HUDEP-2 (cell line): Measurements from ENCODE around the gene SETD2.

Source experiments
- DNase-seq, 76 experiments: peaks; one replicate each; lab custom pipeline; 2025; ENCODE audit not compliant: unreplicated experiment in 76 of 76; lab: John Stamatoyannopoulos, UW

SETD2 gene

DNA sequence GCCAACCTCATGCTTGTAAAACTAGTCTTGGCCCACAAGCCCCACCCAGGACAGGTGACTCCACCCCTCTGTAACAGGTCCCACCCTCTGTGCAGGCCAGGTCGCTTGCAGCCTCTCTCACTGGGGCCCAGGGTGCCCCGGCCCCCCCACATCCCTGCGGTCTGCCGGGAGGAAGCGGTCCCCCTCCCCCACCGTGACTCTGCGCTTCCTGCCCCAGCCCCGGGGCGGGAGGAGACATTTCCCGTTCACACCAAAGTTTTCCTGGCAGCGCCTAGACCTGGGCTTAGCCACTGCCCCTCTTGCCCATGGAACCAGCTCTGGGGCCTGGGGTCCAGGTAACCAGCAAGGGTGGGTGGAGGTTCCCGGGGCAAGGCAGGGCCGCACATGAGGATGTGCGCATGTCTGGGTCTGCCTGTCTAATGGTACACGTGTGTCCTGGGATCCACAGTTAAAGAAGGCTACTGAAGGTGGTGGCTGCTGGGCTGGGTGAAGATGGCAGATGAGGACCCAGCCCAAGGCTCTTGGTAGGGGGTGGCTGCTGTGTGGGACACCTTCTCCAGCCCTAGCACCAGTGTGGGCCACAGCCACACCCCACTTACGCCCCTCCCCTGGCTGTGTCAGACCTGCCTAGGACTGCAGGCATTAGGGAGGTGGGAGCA is 176.0 kb downstream of the SETD2 start:
- DNase-seq = peak in 53 of 76 experiments; percentile 12 to 76 (median 40)

DNA sequence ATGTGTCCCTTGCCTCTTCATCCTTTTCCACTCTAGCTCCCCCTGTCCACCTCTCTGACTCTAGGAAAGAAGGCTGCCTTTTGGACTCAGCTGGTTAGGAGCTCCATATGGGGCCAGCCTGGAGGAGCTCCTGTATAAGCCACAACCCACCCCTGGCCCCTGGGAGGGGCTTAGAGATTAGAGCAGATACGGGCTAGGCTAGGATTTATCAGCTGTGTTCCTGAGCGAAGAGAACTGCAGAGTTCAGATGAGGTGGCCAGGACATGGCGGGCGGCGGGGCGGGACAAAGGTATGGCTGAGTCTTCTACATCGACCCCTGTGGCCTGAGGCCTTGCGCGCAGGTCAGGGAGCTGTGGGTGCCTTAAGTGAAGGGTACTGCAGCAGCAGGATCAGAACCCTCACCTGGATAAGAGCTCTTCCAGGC is 176.6 kb downstream of the SETD2 start:
- peak in 48 of 76 experiments; percentile 7 to 70 (median 41) for DNase-seq

GRCh38 chr3:46986782-46987310 is 177.1 kb downstream of the SETD2 start:
- DNase-seq = no peak

DNA sequence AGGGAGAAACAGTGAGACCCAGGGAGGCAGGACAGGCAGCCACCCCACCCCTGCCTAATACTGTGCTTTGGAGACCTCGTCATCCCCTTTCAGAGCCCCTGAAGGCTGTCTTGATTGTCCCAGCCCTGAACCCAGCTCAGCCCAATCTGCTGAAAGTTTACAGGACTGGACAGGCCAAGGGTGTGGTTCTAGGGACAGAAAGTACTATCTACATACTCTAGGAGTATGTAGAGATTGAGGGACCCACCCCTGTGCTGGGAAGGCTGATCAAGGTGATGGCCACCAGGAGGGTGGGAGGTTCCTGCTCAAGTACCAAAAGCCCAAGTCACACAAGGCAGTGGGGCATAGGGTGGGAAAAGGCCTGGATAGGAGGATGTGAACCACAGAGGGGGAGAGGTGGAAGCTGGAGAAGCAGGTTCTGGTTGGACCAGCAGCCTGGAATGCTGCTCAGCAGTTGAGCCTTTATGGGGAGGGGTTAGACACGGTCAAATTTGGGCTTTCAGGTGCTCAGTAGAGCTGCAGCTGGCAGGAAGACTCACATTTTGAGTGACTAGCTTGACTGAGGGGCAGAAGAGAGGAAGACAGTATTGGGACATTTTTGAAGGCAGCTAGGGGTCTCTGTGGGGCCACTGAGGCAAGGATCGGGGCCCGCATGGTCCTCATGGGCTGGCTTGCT is 177.7 kb downstream of the SETD2 start:
- peak in 1 of 76 experiments; percentile 15 for DNase-seq

GRCh38 chr3:46985588-46985987 is 178.3 kb downstream of the SETD2 start:
- no peak for DNase-seq

GRCh38 chr3:46984591-46985459 is 179.1 kb downstream of the SETD2 start:
- DNase-seq = no peak

DNA sequence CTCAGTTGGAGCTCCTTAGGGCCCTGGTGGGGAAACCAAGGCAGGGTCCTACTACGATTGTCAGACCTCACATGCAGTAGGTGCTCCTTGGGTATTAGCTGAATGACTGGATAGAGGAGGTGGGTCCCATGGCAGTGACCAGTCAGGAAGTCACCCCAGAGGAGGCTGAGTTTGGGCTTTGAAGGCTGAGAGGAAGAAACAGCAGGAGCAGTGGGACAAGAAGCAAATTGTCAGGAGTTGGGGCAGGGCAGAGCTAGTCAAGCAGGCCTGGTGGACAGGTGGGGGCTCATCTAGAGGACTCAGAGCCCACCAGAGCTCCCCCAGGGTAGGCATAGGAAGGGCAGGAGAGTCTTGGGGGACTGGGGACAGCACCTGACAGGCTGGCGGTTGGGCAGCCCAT is 181.4 kb downstream of the SETD2 start:
- DNase-seq = no peak

DNA sequence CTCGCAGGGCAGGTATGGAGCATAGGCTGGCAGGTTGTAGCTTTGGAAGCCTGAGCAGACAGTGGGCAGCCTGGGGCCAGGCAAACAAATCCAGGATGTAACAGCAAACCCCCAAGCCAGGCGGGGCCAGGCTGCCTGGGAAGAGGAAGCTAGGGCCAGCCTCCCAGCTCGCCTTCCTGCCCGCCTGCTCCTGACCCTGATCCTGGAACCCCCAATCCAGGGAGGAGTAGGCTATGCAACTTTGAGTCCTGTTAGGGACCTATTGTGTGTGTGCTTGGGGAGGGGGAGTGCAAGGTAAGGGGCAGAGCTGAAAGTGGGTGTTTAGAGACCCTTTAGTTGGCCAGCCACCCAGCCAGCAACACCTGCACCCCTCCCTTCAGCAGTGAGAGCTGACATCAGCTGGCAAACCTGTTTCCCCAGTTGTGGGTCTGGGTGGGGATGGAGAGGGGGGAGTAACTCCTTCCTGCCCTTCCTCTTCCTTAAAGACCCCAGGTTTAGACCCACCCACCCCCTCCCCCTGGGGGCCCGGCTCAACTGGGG is 181.9 kb downstream of the SETD2 start:
- no peak for DNase-seq

GRCh38 chr3:46979958-46980497 is 183.9 kb downstream of the SETD2 start:
- no peak for DNase-seq

DNA sequence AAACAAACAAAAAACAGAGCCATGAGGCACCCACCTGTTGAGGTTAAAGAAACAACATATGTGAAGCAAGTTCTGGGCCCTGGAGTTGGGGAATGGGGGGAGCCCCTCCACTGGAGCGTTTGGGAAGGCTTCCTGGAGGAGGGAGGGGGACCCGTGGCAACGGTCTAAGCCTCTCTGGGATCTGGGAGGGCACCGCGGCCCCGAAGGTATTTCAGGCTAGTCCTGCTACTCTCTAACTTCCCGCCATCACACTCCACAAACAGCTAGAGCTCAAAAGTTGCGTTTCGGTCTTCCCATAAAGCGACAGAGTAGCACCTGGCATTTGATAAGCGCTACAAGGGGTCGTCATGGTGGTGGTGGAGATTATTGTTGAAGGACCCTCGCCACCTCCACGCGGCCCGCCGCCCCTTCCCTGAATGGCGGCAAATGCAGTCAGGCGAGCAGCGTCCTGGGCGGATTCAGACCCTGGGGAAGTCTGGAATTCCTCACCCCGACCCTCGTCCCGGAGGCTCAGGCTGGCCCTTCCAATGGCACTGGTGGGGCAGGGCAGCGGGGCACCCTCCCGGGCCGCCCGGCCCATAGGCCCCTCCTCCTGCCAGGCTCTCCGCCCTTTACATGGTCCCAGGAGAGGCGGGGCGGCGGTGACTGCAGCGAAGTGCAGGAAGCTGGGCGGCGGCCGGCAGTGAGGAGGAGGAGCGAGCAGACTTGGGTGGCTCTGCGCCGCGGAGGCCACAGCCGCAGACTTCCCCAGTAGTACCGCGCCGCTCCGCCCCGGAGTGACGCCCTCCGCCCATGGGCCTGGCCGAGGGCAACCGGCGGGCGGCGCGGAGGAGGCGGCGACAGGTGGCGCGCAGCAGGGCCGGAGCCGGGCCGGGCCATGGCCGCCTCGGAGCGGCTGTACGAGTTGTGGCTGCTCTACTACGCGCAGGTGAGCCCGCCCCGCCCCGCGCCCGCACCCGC is 184.6 kb downstream of the SETD2 start, which contains the start of gene NBEAL2:
Gene NBEAL2, plus strand, starts transcription at position 682 of the 960 bp plus-strand sequence. Its CDS starts 196 bp downstream, at position 878.
- DNase-seq = peak in 75 of 76 experiments; percentile 38 to 97 (median 93)

DNA sequence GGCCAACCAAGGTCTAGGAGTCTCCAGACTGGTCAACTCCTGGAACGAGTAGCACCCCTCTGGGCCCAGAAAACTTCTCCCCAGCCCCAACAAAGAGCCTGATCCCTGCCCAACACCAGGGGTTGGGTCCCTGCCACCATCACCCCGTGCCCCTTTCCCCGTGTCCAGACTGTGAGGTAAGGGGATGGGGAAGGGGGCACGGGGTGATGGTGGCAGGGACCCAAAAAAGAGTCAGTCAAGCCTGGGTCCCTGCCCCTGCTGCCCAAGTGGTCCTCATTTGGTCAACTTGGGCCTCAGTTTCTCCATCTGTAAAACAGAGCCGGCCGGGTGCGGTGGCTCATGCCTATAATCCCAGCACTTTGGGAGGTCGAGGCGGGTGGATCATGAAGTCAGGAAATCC is 185.5 kb downstream of the SETD2 start:
- DNase-seq = no peak

DNA sequence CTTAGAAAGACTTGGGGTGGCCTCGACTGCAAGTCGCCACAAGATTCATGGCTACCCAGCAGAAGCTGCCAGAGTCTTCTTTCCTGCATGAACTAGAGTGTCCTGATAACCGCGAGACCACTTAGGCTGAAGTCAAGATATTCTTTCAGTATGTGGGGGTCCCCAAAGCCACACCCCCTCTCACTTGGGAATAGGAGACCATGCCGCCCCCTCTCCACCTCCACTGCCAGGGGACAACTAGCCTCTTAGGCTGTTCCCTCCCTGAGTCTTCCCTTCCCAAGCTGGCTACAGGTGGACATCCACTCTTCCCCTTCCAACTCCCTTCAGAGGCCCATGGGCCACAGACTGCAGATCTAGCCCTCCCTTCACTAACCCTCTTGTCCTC is 186.1 kb downstream of the SETD2 start:
- peak in 1 of 76 experiments; percentile 7 for DNase-seq

DNA sequence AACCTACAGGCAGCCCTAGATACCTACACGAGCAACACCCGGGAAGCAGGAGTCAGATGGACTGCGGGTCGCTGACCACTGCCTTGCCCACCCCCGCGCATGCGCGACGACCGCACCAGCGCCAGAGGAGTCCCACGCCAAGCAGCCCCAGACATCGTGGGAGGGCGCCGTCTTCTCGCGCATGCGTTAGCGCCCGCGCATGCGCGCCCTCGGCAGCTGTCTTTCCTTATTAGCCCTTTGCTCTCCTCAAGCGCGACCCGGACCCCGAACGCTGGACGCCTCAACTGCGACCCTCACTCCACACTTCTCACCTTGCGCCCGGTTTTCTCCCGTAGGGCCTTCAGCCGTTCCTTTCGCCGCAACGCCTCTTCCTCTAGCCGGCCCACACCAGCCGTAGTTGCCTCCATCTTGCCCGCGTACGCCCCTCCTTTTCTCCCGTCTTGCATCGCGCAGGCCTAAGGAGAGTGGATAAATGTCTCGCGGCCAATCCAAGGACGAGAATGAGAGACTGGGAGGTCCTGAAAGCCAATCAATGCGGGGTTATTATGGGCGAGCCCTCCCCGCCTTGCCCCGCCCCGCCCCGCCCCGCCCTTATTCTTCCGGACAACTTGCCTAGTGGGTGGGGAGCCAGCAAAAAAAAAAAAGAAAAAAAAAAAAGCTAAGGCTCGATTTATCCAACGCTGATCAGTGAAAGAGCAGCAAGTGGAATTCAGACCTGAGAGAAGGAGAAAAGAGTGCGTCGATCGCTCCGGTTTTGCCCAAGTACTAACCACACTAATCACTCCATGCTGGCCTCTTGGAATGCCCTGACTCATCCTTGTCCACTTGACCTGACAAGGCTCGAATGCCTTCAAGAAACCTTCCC is 187.4 kb downstream of the SETD2 start, which contains the start of gene CCDC12:
Gene CCDC12, minus strand, starts transcription at position 420 of the 865 bp plus-strand sequence. Its CDS starts 13 bp downstream, at position 407.
- DNase-seq = peak; percentile 41 to 98 (median 93)

DNA sequence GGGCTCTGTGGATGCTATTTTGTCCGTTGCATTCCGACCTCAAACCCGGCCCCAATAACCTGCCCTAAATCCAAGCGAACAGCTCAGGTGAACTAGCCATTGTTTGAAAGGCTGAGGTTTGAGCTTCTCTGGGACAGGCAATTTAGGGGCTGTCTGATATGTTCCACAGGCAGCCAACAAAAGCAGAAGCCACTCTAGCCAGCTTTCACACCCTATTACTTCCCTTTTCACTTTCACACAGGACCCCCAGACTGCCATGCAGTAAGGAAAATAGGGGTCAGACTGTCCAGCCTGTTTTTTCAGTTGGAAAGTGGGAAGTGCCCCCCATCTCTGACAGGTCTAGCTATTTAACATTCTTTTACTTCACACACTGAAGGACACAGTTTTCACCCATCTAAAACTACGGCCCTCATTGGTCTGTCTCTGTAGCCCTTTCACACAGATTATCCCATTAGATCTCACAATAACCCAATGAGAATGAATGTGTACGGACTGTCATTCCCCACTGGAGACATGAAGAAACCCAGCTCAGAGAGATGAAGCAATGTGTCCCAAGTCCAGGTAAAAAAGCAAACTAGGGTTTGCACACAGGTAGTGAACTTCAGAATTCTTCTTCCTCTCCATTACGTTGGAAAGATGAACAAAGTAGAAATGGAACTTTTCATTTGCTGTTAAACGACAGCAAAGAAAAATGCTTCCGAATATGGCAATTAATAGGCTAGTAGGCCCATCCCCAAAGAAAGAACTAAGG is 189.3 kb downstream of the SETD2 start:
- DNase-seq = no peak

DNA sequence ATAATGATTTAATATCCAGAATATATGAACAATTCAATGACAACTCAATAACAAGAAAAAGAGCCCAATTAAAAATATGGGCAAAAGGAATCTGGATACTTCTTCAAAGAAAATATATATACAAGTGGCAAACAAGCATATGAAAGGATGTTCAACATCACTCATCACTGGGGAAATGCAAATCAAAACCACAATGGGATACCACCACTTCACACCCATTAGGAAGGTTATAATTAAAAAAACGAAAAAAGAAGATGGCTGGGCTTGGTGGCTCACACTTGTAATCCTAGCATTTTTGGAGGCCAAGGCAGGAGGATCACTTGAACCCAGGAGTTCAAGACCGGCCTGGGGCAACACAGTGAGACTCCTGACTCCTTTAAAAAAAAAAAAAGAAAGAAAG is 191.5 kb downstream of the SETD2 start:
- no peak for DNase-seq

DNA sequence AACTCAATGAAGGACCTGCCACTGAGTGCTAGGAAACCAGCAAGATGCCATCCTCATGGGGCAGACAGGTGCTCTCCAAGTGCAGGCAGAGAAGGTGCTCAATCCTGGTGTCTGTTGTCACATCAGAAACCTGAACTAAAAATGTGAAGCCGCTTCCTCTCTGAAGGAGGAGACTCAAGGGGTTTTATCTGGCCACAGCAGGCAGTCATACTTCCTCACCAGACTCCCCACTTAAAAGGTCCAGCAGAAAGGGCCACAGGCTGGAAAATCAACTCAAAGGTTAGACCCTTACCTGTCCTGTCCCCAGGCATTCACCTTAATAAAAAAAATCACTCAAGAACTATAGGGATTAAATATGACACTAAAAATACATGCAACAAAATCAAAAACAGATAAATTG is 192.2 kb downstream of the SETD2 start:
- DNase-seq = peak in 19 of 76 experiments; percentile 7 to 36 (median 22)

DNA sequence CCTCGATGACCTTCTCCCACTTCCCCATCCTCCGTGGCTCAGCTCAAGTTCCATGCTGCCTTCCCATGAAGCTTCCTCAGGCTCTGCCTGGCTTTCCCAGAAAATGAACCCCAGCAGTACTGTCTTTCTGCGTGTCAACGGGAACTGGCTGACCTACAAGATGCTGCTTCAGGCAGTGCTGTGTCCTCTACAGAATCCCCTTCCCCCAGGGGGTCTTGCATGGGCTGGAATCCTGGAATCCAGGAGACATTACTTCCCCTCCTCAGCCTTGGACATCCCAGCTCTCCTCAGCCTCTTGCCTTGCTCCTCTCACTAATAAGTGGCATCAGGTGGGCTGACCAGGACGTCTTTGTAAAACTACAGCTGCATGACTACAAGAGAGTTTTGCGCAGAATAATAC is 192.8 kb downstream of the SETD2 start:
- DNase-seq = no peak
